HCT116 (cell line): ENCODE data around the gene SAMD14. TPM values are rescaled to one million over a fixed set of nuclear protein-coding genes. Genes with fewer than 3 reads are reported as not detected.

Source experiments
- ATAC-seq: fragments of 200-7000 bp; cut with Tn5 transposase; 2 replicates; pipeline ENCODE4 v1.9.1; 2020; ENCODE audit warnings: mild to moderate bottlenecking, moderate library complexity
- BruUV-seq: library from RNA; stranded (reverse); fragments of 400-500 nt; replicated peaks from 2 replicates; lab custom pipeline; 2021; lab: Mats Ljungman, UMichigan
- CTCF ChIA-PET: fragments of 300-600 bp; sonication (Branson Sonifier 250); formaldehyde crosslinking; loops from one replicate; lab custom pipeline; 2021; ENCODE audit warnings: antibody characterized with exemption; lab: Charles Lee
- POLR2A ChIA-PET: fragments of 300-600, 350-600 bp; sonication (Branson Sonifier 250); formaldehyde crosslinking; loops from one replicate; lab custom pipeline; 2021; ENCODE audit warnings: antibody characterized with exemption; lab: Charles Lee
- RAD21 ChIA-PET, 2 experiments: fragments of 300-600 bp; sonication (Branson Sonifier 250); formaldehyde crosslinking; loops; one replicate each; lab custom pipeline; 2023; ENCODE audit warnings: low total read pairs in 2 of 2; ENCODE audit not compliant: uncharacterized antibody in 2 of 2, unreplicated experiment in 2 of 2, low non-redundant PET in 1 of 2; lab: Charles Lee
- DNase-seq: peaks from one replicate; pipeline ENCODE4 v3.0.0-alpha.2; 2010; ENCODE audit warnings: low read depth, low spot score
- H2AFZ ChIP-seq: fragments of 200-600 bp; shearing (Covaris generic), sonication (generic); 2 replicates; pipeline ENCODE4 v1.6.1; 2017; ENCODE audit warnings: low read depth, mixed run types, mixed read lengths, antibody characterized with exemption, low read length; ENCODE audit not compliant: poor library complexity, severe bottlenecking
- H3K27ac ChIP-seq: 2 replicates; pipeline ENCODE4 v1.5.1; 2012; ENCODE audit warnings: low read depth, low read length
- H3K27me3 ChIP-seq: fragments of 200-600 bp; sonication (generic); 2 replicates; pipeline ENCODE4 v1.6.1; 2016; ENCODE audit warnings: mixed run types, low read length, mixed read lengths; ENCODE audit not compliant: insufficient read depth
- H3K36me3 ChIP-seq, 2 experiments: fragments of 200-500 bp in 1 of 2; fragments of 200-600 bp in 1 of 2; sonication (Bioruptor generic) in 1 of 2; sonication (generic) in 1 of 2; 2 replicates each; pipeline versions ENCODE4 v1.5.1 to v1.6.1; 2014 to 2016; ENCODE audit warnings: low read length in 2 of 2, inconsistent platforms in 1 of 2, mixed read lengths in 1 of 2, mixed run types in 1 of 2; ENCODE audit not compliant: insufficient read depth in 2 of 2, control insufficient read depth in 1 of 2
- H3K4me1 ChIP-seq, 2 experiments: fragments of 200-600 bp in 1 of 2; sonication (generic) in 1 of 2; 2 replicates each; pipeline versions ENCODE4 v1.5.1 to v1.6.1; 2012 to 2017; ENCODE audit warnings: low read length in 2 of 2, inconsistent platforms in 1 of 2, mild to moderate bottlenecking in 1 of 2, mixed read lengths in 1 of 2, mixed run types in 1 of 2, moderate library complexity in 1 of 2; ENCODE audit not compliant: insufficient read depth in 2 of 2, control insufficient read depth in 1 of 2
- H3K4me2 ChIP-seq: fragments of 200-600 bp; sonication (generic); 2 replicates; pipeline ENCODE4 v1.6.1; 2017; ENCODE audit warnings: mixed run types, low read length, mixed read lengths
- H3K4me3 ChIP-seq, 2 experiments: fragments of 200-600 bp in 1 of 2; sonication (generic) in 1 of 2; replicated peaks in 1 of 2; 2 replicates each; pipeline ENCODE4 v1.5.1; 2011 to 2016; ENCODE audit warnings: low read length in 2 of 2, control low read depth in 1 of 2, low read depth in 1 of 2, mild to moderate bottlenecking in 1 of 2, mixed read lengths in 1 of 2, mixed run types in 1 of 2
- H3K79me2 ChIP-seq: fragments of 200-600 bp; sonication (generic); 2 replicates; pipeline ENCODE4 v1.6.1; 2017; ENCODE audit warnings: mild to moderate bottlenecking, mixed run types, low read length, moderate library complexity, mixed read lengths; ENCODE audit not compliant: insufficient read depth
- H3K9ac ChIP-seq: fragments of 200-600 bp; sonication (generic); 2 replicates; pipeline ENCODE4 v1.6.1; 2016; ENCODE audit warnings: low read length, mixed read lengths
- H3K9me2 ChIP-seq: fragments of 200-600 bp; sonication (generic), shearing (Covaris generic); 2 replicates; pipeline ENCODE4 v1.6.1; 2017; ENCODE audit warnings: mixed run types, mild to moderate bottlenecking, moderate library complexity; ENCODE audit not compliant: insufficient read depth
- H3K9me3 ChIP-seq, 2 experiments: fragments of 200-500 bp in 1 of 2; fragments of 200-600 bp in 1 of 2; sonication (Bioruptor generic) in 1 of 2; sonication (generic) in 1 of 2; 2 replicates each; pipeline ENCODE4 v1.6.1; 2014 to 2017; ENCODE audit warnings: low read length in 2 of 2, mixed read lengths in 2 of 2, inconsistent platforms in 1 of 2, low read depth in 1 of 2, mild to moderate bottlenecking in 1 of 2, mixed run types in 1 of 2, moderate library complexity in 1 of 2; ENCODE audit not compliant: control insufficient read depth in 1 of 2, insufficient read depth in 1 of 2
- H4K20me1 ChIP-seq: fragments of 200-600 bp; sonication (generic), shearing (Covaris generic); 2 replicates; pipeline ENCODE4 v1.6.1; 2017; ENCODE audit warnings: mixed run types, mild to moderate bottlenecking, moderate library complexity; ENCODE audit not compliant: insufficient read depth
- CBX3 ChIP-seq: IDR thresholded peaks from 2 replicates; pipeline ENCODE4 v1.6.1; 2012; ENCODE audit warnings: low read depth
- CEBPB ChIP-seq: IDR thresholded peaks from 2 replicates; pipeline ENCODE4 v1.6.1; 2012; ENCODE audit warnings: low read depth
- SP1 ChIP-seq: IDR thresholded peaks from 2 replicates; pipeline ENCODE4 v1.6.1; 2012; ENCODE audit warnings: low read depth
- YY1 ChIP-seq: IDR thresholded peaks from 2 replicates; pipeline ENCODE4 v1.6.1; 2011; ENCODE audit warnings: low read length, low read depth, moderate library complexity, mild to moderate bottlenecking; ENCODE audit not compliant: insufficient replicate concordance; ENCODE audit errors: extremely low read depth
- ZNF274 ChIP-seq: fragments of 200-500 bp; sonication (Bioruptor generic); IDR thresholded peaks from 2 replicates; pipeline ENCODE4 v1.6.1; 2014; ENCODE audit warnings: mild to moderate bottlenecking, low read depth, low read length, inconsistent platforms
- intact Hi-C: fragments of 100-400 bp; cut with micrococcal nuclease; formaldehyde crosslinking; loops from 2 replicates; pipeline ENCODE4 v1.10.0; 2022
- total RNA-seq: library from RNA; stranded (reverse); gene quantifications from one replicate; pipeline ENCODE4 v1.2.1, GENCODE V29; 2021; ENCODE audit not compliant: unreplicated experiment
- TF ChIP-seq, protein P1 (sequence below): IDR thresholded peaks from 2 replicates; pipeline ENCODE4 v1.6.1; 2011; ENCODE audit warnings: mild to moderate bottlenecking, low read length, moderate library complexity; ENCODE audit not compliant: insufficient replicate concordance; ENCODE audit errors: extremely low read depth

Gene SAMD14
- total RNA-seq, 1 experiment from 2014 or later = 1.5 TPM

DNA sequence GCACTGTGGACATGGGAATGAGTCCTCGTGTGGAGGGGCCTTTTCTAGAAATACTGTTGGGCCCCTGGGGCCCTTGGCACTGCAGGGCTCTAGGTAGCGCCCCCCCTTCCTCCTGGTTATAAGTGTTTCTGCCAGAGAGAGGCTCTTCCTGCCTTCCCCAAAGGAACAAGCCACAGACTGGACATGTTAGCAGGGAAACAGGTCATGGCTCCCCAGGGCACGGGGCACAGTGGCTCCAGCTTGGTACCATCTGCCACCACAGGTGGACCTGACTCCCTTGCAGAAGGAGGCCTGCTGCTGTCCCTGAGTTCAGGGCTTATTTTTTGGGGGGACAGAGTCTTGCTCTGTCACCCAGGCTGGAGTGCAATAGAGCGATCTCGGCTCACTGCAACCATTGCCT lies 26.0 kb downstream of the SAMD14 start:
- H3K9me3 ChIP-seq = no peaks in the 10 kb centered on the region
- H3K4me1 ChIP-seq = peaks cover 33 to 41% of the 10 kb centered on the region in 2 experiments
- H3K27ac ChIP-seq = no peak overlapping the region
- H4K20me1 ChIP-seq = no peaks in the 10 kb centered on the region
- H3K9ac ChIP-seq = no peak overlapping the region
- no peak overlapping the region for H3K4me3 ChIP-seq
- no TSS peak for BruUV-seq
- TF ChIP-seq CEBPB (no peak), CBX3 (no peak), ZNF274 (no peak), SP1 (no peak)
- TF ChIP-seq, protein P1, sequence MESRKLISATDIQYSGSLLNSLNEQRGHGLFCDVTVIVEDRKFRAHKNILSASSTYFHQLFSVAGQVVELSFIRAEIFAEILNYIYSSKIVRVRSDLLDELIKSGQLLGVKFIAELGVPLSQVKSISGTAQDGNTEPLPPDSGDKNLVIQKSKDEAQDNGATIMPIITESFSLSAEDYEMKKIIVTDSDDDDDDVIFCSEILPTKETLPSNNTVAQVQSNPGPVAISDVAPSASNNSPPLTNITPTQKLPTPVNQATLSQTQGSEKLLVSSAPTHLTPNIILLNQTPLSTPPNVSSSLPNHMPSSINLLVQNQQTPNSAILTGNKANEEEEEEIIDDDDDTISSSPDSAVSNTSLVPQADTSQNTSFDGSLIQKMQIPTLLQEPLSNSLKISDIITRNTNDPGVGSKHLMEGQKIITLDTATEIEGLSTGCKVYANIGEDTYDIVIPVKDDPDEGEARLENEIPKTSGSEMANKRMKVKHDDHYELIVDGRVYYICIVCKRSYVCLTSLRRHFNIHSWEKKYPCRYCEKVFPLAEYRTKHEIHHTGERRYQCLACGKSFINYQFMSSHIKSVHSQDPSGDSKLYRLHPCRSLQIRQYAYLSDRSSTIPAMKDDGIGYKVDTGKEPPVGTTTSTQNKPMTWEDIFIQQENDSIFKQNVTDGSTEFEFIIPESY = no peak
- CTCF ChIA-PET = interaction anchor here (3.3 kb wide), 1 partner anchor 10 kb away, joined by 15 read pairs; no protein-coding TSS in a partner anchor
- no peak for DNase-seq
- no peak for ATAC-seq
- no peak overlapping the region for H2AFZ ChIP-seq
- RAD21 ChIA-PET = no interaction called here
- H3K79me2 ChIP-seq = no peaks in the 10 kb centered on the region
- H3K4me2 ChIP-seq = no peak overlapping the region
- H3K9me2 ChIP-seq = no peaks in the 10 kb centered on the region
- POLR2A ChIA-PET = interaction anchor here (1.5 kb wide), 1 partner anchor 11 kb away, joined by 3 read pairs; no protein-coding TSS in a partner anchor
- no peaks in the 10 kb centered on the region for H3K27me3 ChIP-seq
- intact Hi-C loops = no loop called here
- peaks cover 0 to 5% of the 10 kb centered on the region in 2 experiments; a peak in 1 of 4 replicates for H3K36me3 ChIP-seq

DNA sequence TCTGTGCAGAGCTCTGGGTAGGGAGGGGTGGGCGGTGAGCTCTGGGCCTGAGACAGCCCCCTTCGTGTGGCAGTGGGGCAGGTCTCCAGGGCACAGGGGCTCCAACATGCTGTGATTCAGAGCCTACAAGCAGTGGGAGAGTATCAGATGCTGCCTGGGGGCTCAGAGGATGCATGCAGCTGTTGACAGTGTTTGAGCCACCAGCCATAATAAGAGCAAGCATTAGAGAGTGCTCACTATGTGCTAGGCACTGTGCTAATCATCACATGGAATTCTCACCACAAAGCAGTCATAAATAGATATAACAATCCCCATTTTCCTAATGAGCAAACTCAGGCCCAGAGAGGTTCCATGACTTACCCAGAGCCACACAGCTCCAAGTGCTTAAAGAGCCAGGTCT lies 26.7 kb downstream of the SAMD14 start:
- POLR2A ChIA-PET = no interaction called here

More for the DNA sequence above, 26.7 kb downstream of the SAMD14 start:
- intact Hi-C loops = no loop called here
- Histone ChIP-seq H3K27ac (no peak overlapping the region), H3K27me3 (no peaks in the 10 kb centered on the region), H3K9me3 (no peaks in the 10 kb centered on the region), H3K4me2 (no peak overlapping the region), H3K36me3 (peaks cover 0 to 4% of the 10 kb centered on the region in 2 experiments; a peak in 1 of 4 replicates), H3K79me2 (no peaks in the 10 kb centered on the region), H3K9ac (no peak overlapping the region), H3K4me3 (no peak overlapping the region), H3K4me1 (peaks cover 33 to 40% of the 10 kb centered on the region in 2 experiments), H3K9me2 (no peaks in the 10 kb centered on the region), H2AFZ (no peak overlapping the region), H4K20me1 (no peaks in the 10 kb centered on the region)
- DNase-seq (no peak), ATAC-seq (no peak)
- no peak for TF ChIP-seq YY1
- TF ChIP-seq, protein P1 = no peak
- ChIA-PET RAD21 (no interaction called here), CTCF (interaction anchor here (3.3 kb wide), 1 partner anchor 10 kb away, joined by 15 read pairs; no protein-coding TSS in a partner anchor)
- BruUV-seq = no TSS peak
